A549 (cell line): ENCODE measurements around the gene ACTR3. TPM values are rescaled to one million over a fixed set of nuclear protein-coding genes. Genes with fewer than 3 reads are reported as not detected.

Experiments used
- ATAC-seq, 2 experiments: fragments of 200-7000 bp in 1 of 2; fragments of >200 bp in 1 of 2; cut with Nextera tagmentation in 1 of 2; cut with Tn5 transposase in 1 of 2; 3 replicates each; pipeline versions ENCODE4 v1.8.0 to v1.9.1; 2018 to 2020; ENCODE audit warnings: mild to moderate bottlenecking in 1 of 2, moderate library complexity in 1 of 2
- CTCF ChIA-PET: fragments of 300-600 bp; sonication (Branson Sonifier 250); formaldehyde crosslinking; extraction: SDS; loops from one replicate; lab custom pipeline; 2021; ENCODE audit warnings: antibody characterized with exemption, inconsistent platforms; lab: Yijun Ruan, JAX
- POLR2A ChIA-PET: fragments of 350-600 bp; formaldehyde crosslinking; extraction: SDS; loops from one replicate; lab custom pipeline; 2021; ENCODE audit warnings: antibody characterized with exemption, inconsistent platforms; lab: Yijun Ruan, JAX
- DNase-seq, 2 experiments: peaks; one replicate each; pipeline versions ENCODE4 v3.0.0 to v3.0.0-alpha.2; 2011 to 2016; ENCODE audit warnings: low read depth in 1 of 2, low spot score in 1 of 2
- FAIRE-seq: peaks from 2 replicates; lab custom pipeline; 2011; peaks lifted over from hg19 to GRCh38; lab: Jason Lieb, UNC
- H3K27ac ChIP-seq, 2 experiments: fragments of >200 bp; sonication (Bioruptor Twin); formaldehyde crosslinking; 3 replicates each; pipeline ENCODE4 v1.5.1; 2016 to 2017
- H3K4me1 ChIP-seq: fragments of >200 bp; sonication (Bioruptor Twin); formaldehyde crosslinking; 3 replicates; pipeline ENCODE4 v1.6.1; 2016
- H3K4me2 ChIP-seq: fragments of >200 bp; sonication (Bioruptor Twin); formaldehyde crosslinking; 3 replicates; pipeline ENCODE4 v1.6.1; 2016
- H3K4me3 ChIP-seq: fragments of >200 bp; sonication (Bioruptor Twin); formaldehyde crosslinking; 3 replicates; pipeline ENCODE4 v1.5.1; 2016
- H3K9me3 ChIP-seq: fragments of >200 bp; sonication (Bioruptor Twin); formaldehyde crosslinking; 3 replicates; pipeline ENCODE4 v1.6.1; 2016
- CBX2 ChIP-seq: fragments of 200-600 bp; sonication (generic); IDR thresholded peaks from 2 replicates; pipeline ENCODE4 v1.6.1; 2016; ENCODE audit warnings: low read depth, mild to moderate bottlenecking, borderline replicate concordance
- CEBPB ChIP-seq, 2 experiments: fragments of >200 bp in 1 of 2; sonication (Bioruptor Twin) in 1 of 2; formaldehyde crosslinking in 1 of 2; IDR thresholded peaks; 2 replicates each; pipeline ENCODE4 v1.6.1; 2012 to 2016
- CHD2 ChIP-seq: fragments of 150-350 bp; IDR thresholded peaks from 2 replicates; pipeline ENCODE4 v1.6.1; 2014; ENCODE audit warnings: low read length; ENCODE audit not compliant: partially characterized antibody
- E2F6 ChIP-seq: IDR thresholded peaks from 2 replicates; pipeline ENCODE4 v1.6.1; 2012; ENCODE audit warnings: low read depth, borderline replicate concordance
- EHF ChIP-seq: fragments of 250-450 bp; sonication (Bioruptor Pico); IDR thresholded peaks from 2 replicates; pipeline ENCODE4 v1.5.0; 2020; ENCODE audit warnings: mild to moderate bottlenecking
- FOSL2 ChIP-seq, 2 experiments: fragments of 450-650 bp in 1 of 2; fragments of >200 bp in 1 of 2; sonication (Bioruptor Twin) in 1 of 2; formaldehyde crosslinking; IDR thresholded peaks; 2 replicates each; pipeline versions ENCODE4 v1.5.0 to v1.6.1; 2016 to 2020; ENCODE audit warnings: mild to moderate bottlenecking in 1 of 2, moderate library complexity in 1 of 2
- FOXS1 ChIP-seq: fragments of 250-450 bp; sonication (Bioruptor Pico); IDR thresholded peaks from 2 replicates; pipeline ENCODE4 v1.5.0; 2020; ENCODE audit warnings: mild to moderate bottlenecking, moderate library complexity
- JUN ChIP-seq, 2 experiments: fragments of >200 bp; sonication (Bioruptor Twin); formaldehyde crosslinking; IDR thresholded peaks; 2 replicates in 1 of 2; 3 replicates in 1 of 2; pipeline ENCODE4 v1.6.1; 2016 to 2017
- MAFK ChIP-seq: fragments of 450-650 bp; IDR thresholded peaks from 2 replicates; pipeline ENCODE4 v1.6.1; 2014; ENCODE audit not compliant: partially characterized antibody
- MAZ ChIP-seq: fragments of 150-350 bp; IDR thresholded peaks from 2 replicates; pipeline ENCODE4 v1.6.1; 2014; ENCODE audit warnings: antibody characterized with exemption, low read depth, low read length, borderline replicate concordance
- PBX3 ChIP-seq: IDR thresholded peaks from 2 replicates; pipeline ENCODE4 v1.6.1; 2012
- PHF8 ChIP-seq: fragments of 200-600 bp; sonication (generic); IDR thresholded peaks from 2 replicates; pipeline ENCODE4 v1.6.1; 2016; ENCODE audit warnings: low read depth, mild to moderate bottlenecking, antibody characterized with exemption, moderate library complexity, borderline replicate concordance
- POLR2AphosphoS2 ChIP-seq: conservative IDR thresholded peaks from 2 replicates; pipeline ENCODE4 v1.6.1; 2012; ENCODE audit warnings: low read length, improper control_type of control experiment, inconsistent platforms
- RFX5 ChIP-seq: fragments of 450-650 bp; IDR thresholded peaks from 2 replicates; pipeline ENCODE4 v1.7.1; 2014; ENCODE audit warnings: antibody characterized with exemption, mild to moderate bottlenecking, moderate library complexity
- SREBF2 ChIP-seq: fragments of 450-650 bp; IDR thresholded peaks from 2 replicates; pipeline ENCODE4 v1.6.1; 2014; ENCODE audit warnings: mild to moderate bottlenecking, moderate library complexity
- TFCP2L1 ChIP-seq: fragments of 250-450 bp; sonication (Bioruptor Pico); IDR thresholded peaks from 2 replicates; pipeline ENCODE4 v1.5.0; 2021; ENCODE audit warnings: mild to moderate bottlenecking
- TP53 ChIP-seq: fragments of 250-450 bp; sonication (Bioruptor Pico); IDR thresholded peaks from 2 replicates; pipeline ENCODE4 v1.5.0; 2021; ENCODE audit warnings: mild to moderate bottlenecking, moderate library complexity
- ZFP36 ChIP-seq: fragments of 450-650 bp; IDR thresholded peaks from 2 replicates; pipeline ENCODE4 v1.6.1; 2014; ENCODE audit warnings: borderline replicate concordance; ENCODE audit not compliant: partially characterized antibody
- ZSCAN20 ChIP-seq: fragments of 250-450 bp; sonication (Bioruptor Pico); IDR thresholded peaks from 2 replicates; pipeline ENCODE4 v1.8.0; 2022; ENCODE audit warnings: mild to moderate bottlenecking, moderate library complexity
- WGBS: methylation state at CpG from one replicate; pipeline ENCODE4 v1.1.6; 2017; ENCODE audit errors: missing lambda C conversion rate; 5-methylcytosine and 5-hydroxymethylcytosine counted together
- polyA plus RNA-seq, 4 experiments: library from polyadenylated mRNA; depleted of rRNA in 3 of 4; stranded (reverse); fragments of >200 nt; fragmentation: RNase III in 1 of 4; extraction: RNeasy Plus Mini Kit Qiagen cat#74134 plus additional on column Dnase treatment in 1 of 4; gene quantifications; 2 replicates in 3 of 4; 3 replicates in 1 of 4; pipeline ENCODE4 v1.2.3, GENCODE V29; 2011 to 2017

ACTR3 gene
- polyA plus RNA-seq, 2 of the 4 experiments (the other 2 are of a cell fraction): 359 to 412 TPM

GRCh38 chr2:113890253-113891235, 655 bp downstream of the ACTR3 start:
- CTCF ChIA-PET: no interaction called here
- no peak for FAIRE-seq

GRCh38 chr2:113891265-113891959, 1.5 kb downstream of the ACTR3 start:
- peak overlapping the region; percentile 96 for H3K4me2 ChIP-seq
- no peak for TF ChIP-seq JUN (IDR thresholded peaks at IDR 0.05)
- no peak for TF ChIP-seq FOSL2 (IDR thresholded peaks at IDR 0.05)
- TF ChIP-seq FOSL2 (CRISPR knock-in tag; IDR thresholded peaks at IDR 0.05): no peak
- TF ChIP-seq CBX2: no peak
- no peak for TF ChIP-seq RFX5
- TF ChIP-seq TFCP2L1 (CRISPR knock-in tag): no peak
- TF ChIP-seq FOXS1 (CRISPR knock-in tag): no peak
- TF ChIP-seq CHD2: no peak
- TF ChIP-seq SREBF2: no peak
- no peak for TF ChIP-seq CEBPB (IDR thresholded peaks at IDR 0.05)
- no peak for TF ChIP-seq TP53 (CRISPR knock-in tag)
- TF ChIP-seq ZFP36: no peak
- TF ChIP-seq E2F6: no peak
- TF ChIP-seq EHF (CRISPR knock-in tag): no peak
- no peak for TF ChIP-seq MAFK
- no peak for TF ChIP-seq MAZ
- TF ChIP-seq ZSCAN20 (CRISPR knock-in tag): no peak
- TF ChIP-seq POLR2AphosphoS2: no peak
- POLR2A ChIA-PET: no interaction called here
- FAIRE-seq (no peak), DNase-seq (no peak), ATAC-seq (no peak)
- peaks cover 65% of the 10 kb centered on the region for H3K4me1 ChIP-seq
- H3K4me3 ChIP-seq: peak overlapping the region; percentile 93
- no peaks in the 10 kb centered on the region for H3K9me3 ChIP-seq
- CTCF ChIA-PET: no interaction called here
- H3K27ac ChIP-seq: peak overlapping the region; percentile 82 to 98
- WGBS: 2% methylated on average over 5 of the region's 5 CpGs

More at GRCh38 chr2:113890253-113891235, 655 bp downstream of the ACTR3 start:
- Histone ChIP-seq H3K27ac (peak overlapping the region; percentile 82 to 98), H3K4me3 (peak overlapping the region; percentile 93), H3K4me1 (peaks cover 60% of the 10 kb centered on the region), H3K4me2 (peak overlapping the region; percentile 96), H3K9me3 (no peaks in the 10 kb centered on the region)
- TF ChIP-seq PBX3 (no peak), PHF8 (peak; percentile 72; the same call in 1 of the 2 replicates)
- POLR2A ChIA-PET: interaction anchor here (0.6 to 2.4 kb wide), 4 partner anchors 11 to 134 kb away, joined by 3 to 43 read pairs (median 4); partner anchors contain the start of gene SLC35F5
- DNase-seq (peak; percentile 14 to 69), ATAC-seq (peak; percentile 49 to 58)
- WGBS: 3% methylated on average over 18 of the region's 57 CpGs
